ENCODE results near the gene PLAC8L1. TPM values are rescaled to one million over a fixed set of nuclear protein-coding genes. Genes with fewer than 3 reads are reported as not detected.

PLAC8L1 gene
- total and polyA plus RNA-seq, 2 of the 8 experiments (the other 6 are each of a cell fraction or from before 2014, with no cell fraction given), result 0.42 TPM; not detected in 1

DNA sequence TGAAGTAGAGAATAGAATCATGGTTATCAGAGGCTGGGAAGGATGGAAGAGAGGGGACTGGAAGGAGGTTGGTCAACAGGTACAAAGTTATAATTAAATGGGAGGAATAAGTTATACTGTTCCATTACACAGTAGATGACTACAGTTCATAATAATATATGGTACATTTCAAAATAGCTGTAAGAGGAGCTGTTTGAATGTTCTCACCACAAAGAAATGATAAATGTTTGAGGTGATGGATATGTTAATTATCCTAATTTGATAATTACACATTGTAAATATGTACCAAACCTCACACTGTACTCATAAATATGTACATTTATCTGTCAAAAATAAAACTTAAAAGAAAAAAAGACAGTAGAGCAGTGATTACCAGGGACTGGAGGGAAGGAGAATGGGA, 12.9 kb upstream of the PLAC8L1 start:
- H3K4me2 ChIP-seq (ENCODE audit: insufficient read depth in 1 of 2, low read depth in 2 of 2, low read length in 2 of 2), result no peak overlapping the region
- no peak overlapping the region for H2AFZ ChIP-seq (ENCODE audit: low read length)
- POLR2A ChIA-PET (ENCODE audit: partially characterized antibody), result interaction anchor here (1.6 kb wide), 1 partner anchor 10 kb away, joined by 7 read pairs; no protein-coding TSS in a partner anchor
- no peak overlapping the region for H2BK20ac ChIP-seq (ENCODE audit: low read length)
- H3K18ac ChIP-seq (ENCODE audit: extremely low read depth, low read length), result no peak overlapping the region
- H3K56ac ChIP-seq (replicated peaks; ENCODE audit: insufficient read length, low read depth, low read length), result no peak overlapping the region
- no peak overlapping the region for H3K4ac ChIP-seq (replicated peaks; ENCODE audit: insufficient read length, low read depth, low read length)
- H3K27me3 ChIP-seq (replicated peaks in 1 of 4; ENCODE audit: control insufficient read depth in 3 of 4, extremely low read depth in 1 of 4, insufficient read depth in 3 of 4, low read length in 3 of 4), result no peaks in the 10 kb centered on the region
- H3K79me1 ChIP-seq (ENCODE audit: low read depth, low read length), result no peaks in the 10 kb centered on the region
- peaks cover 23 to 94% (median 51%) of the 10 kb centered on the region in 4 experiments for H3K36me3 ChIP-seq (ENCODE audit: control insufficient read depth in 2 of 4, insufficient read depth in 4 of 4, low read length in 3 of 4)
- no peak overlapping the region for H2BK12ac ChIP-seq (ENCODE audit: low read depth, low read length)
- H3K9me3 ChIP-seq (ENCODE audit: insufficient read depth in 2 of 2, low read depth in 1 of 2, low read length in 1 of 2), result no peaks in the 10 kb centered on the region
- DNase-seq (ENCODE audit: low read depth in 1 of 2, low spot score in 2 of 2), result no peak
- no peak overlapping the region for H2AK5ac ChIP-seq (ENCODE audit: low read depth, low read length)
- no peak overlapping the region for H2BK15ac ChIP-seq (ENCODE audit: low read length)
- H3K79me2 ChIP-seq (ENCODE audit: control insufficient read depth in 1 of 2, insufficient read depth in 2 of 2, low read length in 2 of 2), result no peaks in the 10 kb centered on the region
- H3K27ac ChIP-seq (ENCODE audit: low read depth, low read length), result no peak overlapping the region
- no peak overlapping the region for H3K14ac ChIP-seq (ENCODE audit: insufficient read length)
- H3K4me3 ChIP-seq (ENCODE audit: extremely low read depth in 1 of 4, insufficient read depth in 2 of 4, low read depth in 3 of 4, low read length in 4 of 4), result no peak overlapping the region
- no peak overlapping the region for H3K23ac ChIP-seq (ENCODE audit: insufficient read length)
- CTCF ChIA-PET (ENCODE audit: partially characterized antibody), result interaction anchor here (0.7 to 1.4 kb wide), 2 partner anchors 12 to 17 kb away, joined by 3 to 7 read pairs; no protein-coding TSS in a partner anchor
- peaks cover 0 to 3% of the 10 kb centered on the region in 2 experiments for H4K20me1 ChIP-seq (replicated peaks in 1 of 2; ENCODE audit: control insufficient read depth in 1 of 2, insufficient read depth in 2 of 2, low read length in 2 of 2)
- H4K8ac ChIP-seq (ENCODE audit: extremely low read depth, insufficient read depth, low read length), result no peak overlapping the region
- TF ChIP-seq MAFK (IDR thresholded peaks at IDR 0.05; ENCODE audit: low read depth, low read length) (no peak), CREB1 (IDR thresholded peaks at IDR 0.05) (no peak), SP2 (IDR thresholded peaks at IDR 0.05; ENCODE audit: low read length) (no peak), BCL11A (IDR thresholded peaks at IDR 0.05; ENCODE audit: low read depth in 2 of 2, low read length in 2 of 2) (no peak), CHD1 (IDR thresholded peaks at IDR 0.05; ENCODE audit: low read depth, low read length) (no peak)
- H3K23me2 ChIP-seq (ENCODE audit: low read depth, low read length), result no peaks in the 10 kb centered on the region
- no peak overlapping the region for H2BK120ac ChIP-seq (replicated peaks; ENCODE audit: low read depth, low read length)
- no peak overlapping the region for H4K91ac ChIP-seq (replicated peaks; ENCODE audit: insufficient read length, low read length)
- no peaks in the 10 kb centered on the region for H3K4me1 ChIP-seq (replicated peaks in 1 of 4; ENCODE audit: control insufficient read depth in 3 of 4, insufficient read depth in 4 of 4, low read length in 3 of 4)
- no peak overlapping the region for H3K9ac ChIP-seq (replicated peaks in 1 of 4; ENCODE audit: extremely low read depth in 1 of 4, low read depth in 3 of 4, low read length in 3 of 4)
- FAIRE-seq, result no peak
- no peak overlapping the region for H2BK5ac ChIP-seq (ENCODE audit: low read depth, low read length)
- no peak overlapping the region for H4K5ac ChIP-seq (ENCODE audit: insufficient read length, low read depth, low read length)

Measured in H1 (cell line).